Lower lobe of right lung (tissue), 2 donors: ENCODE data around the gene ULBP2. TPM values are rescaled to one million over a fixed set of nuclear protein-coding genes. Genes with fewer than 3 reads are reported as not detected.

Experiments
- ATAC-seq, 2 donors: fragments of 200-7000 bp; cut with Tn5 transposase; one replicate each; pipeline ENCODE4 v1.9.1; 2020 to 2022; ENCODE audit warnings: mild to moderate bottlenecking in 2 of 2, moderate library complexity in 2 of 2
- DNase-seq: peaks from one replicate; pipeline ENCODE4 v3.0.0-alpha.2; 2020
- H3K27ac ChIP-seq: fragments of 200-600 bp; one replicate; pipeline ENCODE4 v1.8.0; 2022
- H3K27me3 ChIP-seq: fragments of 200-600 bp; one replicate; pipeline ENCODE4 v1.8.0; 2022; ENCODE audit warnings: low read depth
- H3K36me3 ChIP-seq: fragments of 200-600 bp; one replicate; pipeline ENCODE4 v1.8.0; 2022; ENCODE audit warnings: mild to moderate bottlenecking
- H3K4me1 ChIP-seq: fragments of 200-600 bp; one replicate; pipeline ENCODE4 v1.8.0; 2022
- H3K4me3 ChIP-seq: fragments of 200-600 bp; one replicate; pipeline ENCODE4 v1.8.0; 2022; ENCODE audit warnings: mild to moderate bottlenecking
- H3K9me3 ChIP-seq: fragments of 200-600 bp; one replicate; pipeline ENCODE4 v1.8.0; 2022
- CTCF ChIP-seq: fragments of 200-600 bp; IDR thresholded peaks from one replicate; pipeline ENCODE4 v1.8.0; 2022; ENCODE audit warnings: antibody characterized with exemption, mild to moderate bottlenecking
- intact Hi-C: fragments of 100-400 bp; cut with DNase I; formaldehyde crosslinking; loops from one replicate; pipeline ENCODE4 v1.11.0; 2022
- total RNA-seq: library from RNA; stranded (reverse); fragmentation: NEBNext Ultra II Directional; extraction: Animal tissue kit (Norgen Biotek cat#: 25700); gene quantifications from one replicate; pipeline ENCODE4 v1.2.1, GENCODE V29; 2021
- donor health status: DM: no; HTN: yes; CAD: no; lungs with severe emphysema.

The ULBP2 gene
- total RNA-seq, 1 donor from 2014 or later, result 2.2 TPM

- no peak for TF ChIP-seq CTCF
- H3K27ac ChIP-seq, result no peak overlapping the region
- H3K9me3 ChIP-seq, result no peaks in the 10 kb centered on the region
- H3K27me3 ChIP-seq, result peaks cover 39% of the 10 kb centered on the region
- DNase-seq, result no peak
- intact Hi-C loops, result no loop called here
- no peaks in the 10 kb centered on the region for H3K4me1 ChIP-seq
- no peaks in the 10 kb centered on the region for H3K36me3 ChIP-seq
- ATAC-seq, result no peak
- no peak overlapping the region for H3K4me3 ChIP-seq
These were observed 37.5 kb downstream of the ULBP2 start for GRCh38 chr6:149979293-149979692.

GRCh38 chr6:149983145-149983544, 41.3 kb downstream of the ULBP2 start:
- no peak overlapping the region for H3K27ac ChIP-seq
- TF ChIP-seq CTCF, result no peak
- ATAC-seq, result no peak
- no peaks in the 10 kb centered on the region for H3K36me3 ChIP-seq
- H3K4me3 ChIP-seq, result no peak overlapping the region
- H3K9me3 ChIP-seq, result no peaks in the 10 kb centered on the region
- DNase-seq, result no peak
- H3K27me3 ChIP-seq, result peaks cover 72% of the 10 kb centered on the region
- no peaks in the 10 kb centered on the region for H3K4me1 ChIP-seq
- intact Hi-C loops, result no loop called here

DNA sequence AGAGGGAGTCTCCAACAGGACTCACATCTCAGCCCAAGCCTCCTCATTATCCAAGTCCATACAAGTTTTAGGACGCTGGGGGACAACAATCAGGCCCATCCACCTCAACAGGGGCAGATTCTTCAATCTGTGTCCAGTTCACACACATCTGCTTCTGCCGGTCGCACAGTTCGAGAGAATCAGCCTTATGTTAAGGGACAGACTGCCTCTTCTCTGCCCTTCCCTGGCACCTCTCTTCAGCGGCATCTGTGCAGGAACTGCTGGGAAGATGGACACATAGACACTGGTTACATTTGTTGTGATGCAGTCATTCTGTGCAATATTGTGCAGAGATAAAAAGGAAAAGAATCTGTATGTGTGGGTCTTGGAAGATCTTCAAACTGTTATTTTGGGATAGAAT, 43.0 kb downstream of the ULBP2 start:
- Histone ChIP-seq H3K36me3 (no peaks in the 10 kb centered on the region), H3K4me3 (no peak overlapping the region), H3K9me3 (no peaks in the 10 kb centered on the region), H3K27ac (no peak overlapping the region), H3K4me1 (peaks cover 2% of the 10 kb centered on the region), H3K27me3 (peaks cover 83% of the 10 kb centered on the region)
- intact Hi-C loops, result no loop called here
- ATAC-seq (no peak), DNase-seq (no peak)
- no peak for TF ChIP-seq CTCF

DNA sequence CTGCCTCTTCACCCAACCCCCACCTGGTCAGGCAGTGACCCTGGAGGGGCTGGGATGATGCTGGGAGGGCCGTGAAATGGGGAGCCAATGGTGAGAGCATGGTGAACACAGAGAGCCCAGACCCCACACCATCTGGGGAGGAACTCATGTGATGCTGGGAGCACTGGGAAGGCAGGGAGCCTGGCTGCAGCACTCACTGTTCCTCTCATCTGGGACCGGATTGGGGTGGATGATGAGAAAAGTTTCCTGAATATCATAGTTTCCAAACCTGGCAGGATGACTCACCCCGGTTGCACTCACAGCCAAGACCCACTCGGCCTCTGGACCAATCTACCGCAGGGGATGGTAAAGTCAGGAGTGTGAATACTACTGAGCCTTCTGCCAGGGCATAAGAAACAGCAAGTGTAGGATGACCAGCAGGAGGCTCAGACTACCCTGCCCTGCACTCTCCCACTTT, 43.7 kb downstream of the ULBP2 start:
- Histone ChIP-seq H3K27ac (no peak overlapping the region), H3K9me3 (no peaks in the 10 kb centered on the region), H3K4me3 (no peak overlapping the region), H3K36me3 (no peaks in the 10 kb centered on the region), H3K4me1 (peaks cover 10% of the 10 kb centered on the region), H3K27me3 (peaks cover 90% of the 10 kb centered on the region)
- no peak for DNase-seq
- intact Hi-C loops, result no loop called here
- no peak for TF ChIP-seq CTCF
- ATAC-seq, result no peak

- Histone ChIP-seq H3K9me3 (no peaks in the 10 kb centered on the region), H3K4me3 (no peak overlapping the region), H3K36me3 (no peaks in the 10 kb centered on the region), H3K27me3 (peaks cover 91% of the 10 kb centered on the region), H3K27ac (no peak overlapping the region), H3K4me1 (peaks cover 21% of the 10 kb centered on the region)
- ATAC-seq, result no peak
- TF ChIP-seq CTCF, result no peak
- DNase-seq, result no peak
- intact Hi-C loops, result no loop called here
These were observed 45.8 kb downstream of the ULBP2 start for GRCh38 chr6:149987602-149988107.
